GM21423 (cell line): Measurements from ENCODE around the gene PGAP1.
"Not testable (repeated sequence)": the region's sequence is repeated elsewhere in the genome, so short reads cannot be mapped to it uniquely, and the experiment has no call there.

ENCODE experiments used
- ATAC-seq: cut with Tn5 transposase; IDR thresholded peaks from one replicate; pipeline ENCODE4 v1.9.1; 2021; ENCODE audit warnings: mild to moderate bottlenecking, moderate library complexity; ENCODE audit not compliant: unreplicated experiment

The PGAP1 gene

DNA sequence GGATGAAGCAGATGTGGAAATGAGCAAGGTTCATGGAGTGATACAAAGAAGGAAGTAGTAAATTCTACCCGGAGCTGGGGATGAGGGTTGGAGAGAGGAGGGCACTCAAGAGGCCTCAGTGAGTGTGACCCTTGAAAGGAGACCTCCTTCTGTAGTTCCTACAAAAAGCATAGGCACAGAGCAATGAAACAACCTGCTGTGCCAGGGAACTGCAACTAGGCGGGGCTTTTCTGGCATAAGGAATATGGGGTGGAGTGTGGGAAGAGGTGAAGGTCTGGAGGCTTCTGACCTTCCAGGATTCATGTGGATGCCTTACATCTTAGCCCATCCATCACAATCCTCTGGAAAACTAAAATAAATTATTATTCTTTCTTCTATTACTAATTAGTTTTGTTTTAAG is 25.5 kb upstream of the PGAP1 start:
- no peak for ATAC-seq

DNA sequence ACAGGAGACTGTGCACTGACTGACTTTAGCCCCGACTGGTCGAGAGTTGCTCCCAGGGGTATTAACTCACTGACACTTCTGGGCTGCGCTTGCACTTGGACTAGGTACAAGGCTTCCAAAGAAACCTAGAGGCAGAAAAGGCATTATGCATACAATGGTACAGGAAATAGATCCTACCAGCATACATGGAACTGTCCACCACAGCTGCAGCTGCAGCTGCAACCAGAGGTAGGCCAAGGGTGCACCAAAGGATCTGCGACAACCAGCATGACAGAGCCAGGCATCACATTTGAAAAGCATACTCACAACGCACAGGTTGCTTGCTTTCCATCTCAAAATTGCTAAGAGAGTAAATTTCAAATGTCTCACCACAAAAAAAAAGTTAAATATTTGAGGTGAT is 22.6 kb upstream of the PGAP1 start:
- ATAC-seq, result no peak

DNA sequence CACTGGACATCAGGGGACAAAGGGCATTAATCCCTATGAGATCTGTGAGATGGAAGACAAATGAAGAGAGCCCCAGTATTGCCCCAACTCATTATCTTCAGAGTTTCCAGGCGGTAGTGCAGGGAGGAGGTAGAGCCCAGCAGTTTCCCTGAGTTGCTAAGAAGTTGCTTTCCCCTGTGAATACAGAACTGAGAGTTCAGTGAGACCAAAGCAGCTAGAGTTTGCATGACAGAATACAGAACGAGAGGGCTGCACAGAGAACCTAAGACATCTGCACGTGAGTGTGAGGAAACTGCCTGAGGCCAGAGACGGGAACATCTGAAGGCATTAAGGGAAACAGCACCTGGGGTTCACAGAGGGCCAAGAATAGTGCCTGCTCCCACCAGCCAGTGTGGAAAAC is 18.1 kb upstream of the PGAP1 start:
- ATAC-seq, result peak; percentile 83

DNA sequence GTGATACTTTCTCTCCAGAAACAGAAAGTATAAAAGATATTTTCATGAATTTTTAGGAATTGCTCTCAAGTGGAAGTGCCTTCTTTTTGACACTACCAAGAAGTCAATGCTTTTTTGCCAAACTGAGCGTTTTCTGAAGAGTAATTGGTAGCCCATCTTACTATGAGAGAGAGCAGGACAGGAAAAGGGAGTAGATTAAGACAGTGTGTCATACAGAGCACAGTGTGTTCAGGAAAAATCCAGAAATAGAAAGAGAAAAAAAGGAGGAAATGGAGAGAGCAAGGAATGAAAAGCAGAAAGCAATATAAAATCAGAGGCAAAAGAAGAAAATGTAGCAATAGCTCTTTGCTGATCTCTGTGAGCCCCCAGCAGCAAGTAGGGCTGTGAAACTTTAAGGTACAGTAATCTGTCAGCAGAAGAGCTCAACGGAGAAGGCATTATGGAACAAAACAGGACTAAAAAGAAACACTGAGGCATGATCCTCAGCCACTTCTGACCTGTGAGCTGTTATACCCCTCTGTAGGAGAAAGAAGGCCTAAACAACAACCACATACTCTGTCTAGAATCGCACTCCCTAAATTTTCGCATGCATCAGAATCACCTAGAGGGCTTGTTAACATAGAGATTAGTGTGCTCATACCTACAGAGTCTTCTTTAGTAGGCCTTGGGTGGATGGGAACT is 15.0 kb upstream of the PGAP1 start:
- ATAC-seq, result no peak

DNA sequence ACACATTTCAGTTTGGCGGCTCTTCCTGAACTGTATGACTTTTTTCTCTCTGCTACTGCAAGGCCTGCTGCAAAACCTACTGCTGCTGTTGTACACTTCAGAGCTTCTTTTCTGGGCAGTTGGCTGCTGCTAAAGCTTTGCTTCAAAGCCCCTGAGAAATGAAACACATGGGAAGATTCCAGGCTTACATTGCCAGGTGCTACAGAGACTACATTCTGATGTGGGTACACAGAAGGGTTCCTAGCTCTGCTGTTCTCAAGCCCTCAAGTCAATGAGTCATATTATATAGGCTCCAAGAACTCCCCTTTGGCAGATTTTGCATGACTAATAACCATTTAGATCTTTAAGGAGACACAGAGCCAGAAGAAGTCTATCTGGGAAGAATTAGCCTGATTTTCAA is 12.9 kb upstream of the PGAP1 start:
- no peak for ATAC-seq

DNA sequence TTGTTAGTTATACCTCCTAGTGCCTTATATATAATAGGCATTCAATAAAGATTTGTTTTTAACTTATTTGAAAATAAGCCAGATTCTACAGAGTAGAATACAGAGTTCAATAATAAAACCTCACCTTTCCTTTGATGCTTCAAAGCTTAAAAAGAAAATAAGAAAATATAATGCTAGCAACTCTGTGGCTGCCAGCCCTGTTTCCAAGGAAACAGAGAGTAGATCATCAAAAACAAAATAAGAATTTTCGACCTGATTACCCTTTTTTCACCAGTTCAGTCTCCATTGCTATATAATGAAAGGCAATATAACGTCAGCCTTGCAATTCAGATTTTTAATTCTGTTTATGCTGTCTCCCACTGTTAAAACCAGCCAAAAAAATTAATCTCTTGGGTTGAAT is 8.9 kb upstream of the PGAP1 start:
- ATAC-seq, result no peak

DNA sequence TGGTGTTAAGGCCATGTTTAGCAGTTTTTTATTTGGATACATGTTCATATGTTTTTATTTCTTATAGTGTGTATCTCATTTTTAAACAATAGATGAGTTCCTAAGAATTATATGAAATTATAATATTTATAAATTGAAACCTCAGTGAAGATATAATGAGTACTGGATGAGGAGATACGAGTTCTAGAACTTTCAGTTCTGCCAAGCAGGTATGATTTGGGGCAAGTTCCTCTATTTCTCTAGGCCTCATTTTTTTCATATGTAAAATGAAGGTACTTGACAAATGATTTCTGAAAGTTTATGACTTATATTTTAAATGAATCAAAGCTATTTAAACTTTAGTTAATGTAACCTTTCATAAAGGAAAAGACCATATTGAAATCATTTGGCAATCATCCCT is 8.2 kb upstream of the PGAP1 start:
- ATAC-seq, result no peak

DNA sequence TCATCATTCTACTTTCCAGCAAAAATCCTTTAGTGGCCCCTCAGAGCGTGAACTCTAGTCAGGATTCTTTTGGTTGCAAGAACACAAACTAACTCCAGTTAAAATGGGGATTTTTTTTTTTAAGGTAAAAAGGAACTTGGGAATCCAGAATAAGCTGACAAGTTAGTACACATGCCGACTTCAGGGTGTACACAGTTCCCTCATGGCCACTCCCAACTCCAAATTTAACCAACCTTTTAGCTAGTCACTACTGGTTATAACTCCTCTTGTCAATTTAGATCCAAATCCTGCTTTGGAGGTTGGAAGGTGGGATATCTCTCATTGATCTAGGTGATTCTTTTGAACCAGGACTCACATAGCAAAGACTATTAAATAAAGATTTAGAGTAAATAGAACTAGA is 5.0 kb upstream of the PGAP1 start:
- ATAC-seq, result no peak

DNA sequence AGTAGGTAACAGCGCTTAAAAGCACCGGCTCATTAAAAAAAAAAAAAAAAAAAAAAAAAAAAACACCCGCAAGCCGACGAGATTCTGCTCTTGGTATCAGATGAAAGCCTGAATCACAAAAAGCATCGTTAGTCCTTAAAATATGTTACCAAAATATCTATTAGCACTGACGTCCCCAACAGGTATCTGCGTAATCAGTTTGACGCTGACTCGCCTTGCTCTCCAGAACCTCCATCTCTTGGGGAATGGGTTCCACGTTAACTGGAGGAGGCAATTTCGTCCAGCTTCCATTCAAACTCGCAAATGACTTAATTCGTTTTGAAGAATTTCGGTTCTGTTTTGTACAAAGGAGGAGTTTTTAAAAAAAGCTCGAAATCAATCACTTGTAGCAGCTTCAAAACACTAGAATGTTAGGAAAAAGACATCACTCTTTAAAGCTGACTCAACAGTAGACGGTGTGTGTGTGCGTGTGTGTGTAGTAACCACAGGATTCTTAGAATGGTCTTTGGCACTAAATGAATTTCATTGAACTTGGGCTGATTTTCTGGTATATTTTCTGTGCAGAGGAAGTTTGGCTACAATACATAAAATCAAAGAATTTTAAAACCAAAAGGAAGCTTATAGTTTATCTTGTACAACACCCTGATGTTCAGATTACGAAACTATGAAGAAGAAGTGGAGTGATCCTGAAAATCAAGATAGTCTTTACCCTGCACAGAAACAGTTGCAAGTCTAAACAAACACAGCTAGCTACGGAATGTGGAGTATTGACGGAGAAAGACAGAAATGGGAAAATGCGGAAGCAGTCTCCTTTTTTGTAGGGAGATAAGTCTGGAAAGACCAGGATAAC is 1.1 kb upstream of the PGAP1 start:
- ATAC-seq, result peak; percentile 0

DNA sequence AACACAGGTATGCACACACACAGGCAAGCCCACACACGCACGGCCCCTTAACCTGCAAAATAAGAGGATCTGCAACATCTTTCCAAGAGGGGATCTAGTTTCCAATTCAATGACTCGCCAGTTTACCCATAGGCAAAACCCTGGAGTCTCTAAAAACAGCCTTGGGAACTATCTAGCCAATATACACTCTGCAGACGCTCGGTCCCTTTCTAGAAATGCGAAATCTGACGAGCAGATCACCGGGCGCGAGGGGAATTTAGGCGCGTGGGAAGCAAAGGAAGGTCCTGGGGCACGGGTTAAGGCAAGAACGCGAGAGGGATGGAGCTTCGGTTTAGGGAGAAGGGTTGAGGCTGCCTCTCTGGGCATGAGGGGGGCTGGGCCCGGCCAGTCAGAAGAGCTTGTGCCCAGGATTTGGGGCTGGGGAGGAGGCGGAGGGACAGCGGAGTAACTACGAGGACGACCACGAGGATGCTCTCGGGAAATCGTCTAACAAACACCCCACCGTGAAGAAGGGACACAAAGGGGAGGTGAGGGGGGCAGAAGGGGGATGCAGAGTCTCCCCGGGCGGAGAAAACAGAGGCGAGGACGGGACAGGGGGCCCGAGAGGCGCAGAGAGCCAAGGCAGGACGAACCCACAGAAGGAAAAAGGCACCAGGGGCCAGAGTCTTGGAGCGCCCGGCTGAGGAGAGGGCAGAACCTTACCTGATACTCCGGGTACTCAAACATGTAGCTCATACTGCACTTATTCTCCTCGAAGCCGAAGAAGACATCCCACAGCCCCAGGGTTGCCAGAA is 542 bp downstream of the PGAP1 start:
- peak; percentile 24 for ATAC-seq

DNA sequence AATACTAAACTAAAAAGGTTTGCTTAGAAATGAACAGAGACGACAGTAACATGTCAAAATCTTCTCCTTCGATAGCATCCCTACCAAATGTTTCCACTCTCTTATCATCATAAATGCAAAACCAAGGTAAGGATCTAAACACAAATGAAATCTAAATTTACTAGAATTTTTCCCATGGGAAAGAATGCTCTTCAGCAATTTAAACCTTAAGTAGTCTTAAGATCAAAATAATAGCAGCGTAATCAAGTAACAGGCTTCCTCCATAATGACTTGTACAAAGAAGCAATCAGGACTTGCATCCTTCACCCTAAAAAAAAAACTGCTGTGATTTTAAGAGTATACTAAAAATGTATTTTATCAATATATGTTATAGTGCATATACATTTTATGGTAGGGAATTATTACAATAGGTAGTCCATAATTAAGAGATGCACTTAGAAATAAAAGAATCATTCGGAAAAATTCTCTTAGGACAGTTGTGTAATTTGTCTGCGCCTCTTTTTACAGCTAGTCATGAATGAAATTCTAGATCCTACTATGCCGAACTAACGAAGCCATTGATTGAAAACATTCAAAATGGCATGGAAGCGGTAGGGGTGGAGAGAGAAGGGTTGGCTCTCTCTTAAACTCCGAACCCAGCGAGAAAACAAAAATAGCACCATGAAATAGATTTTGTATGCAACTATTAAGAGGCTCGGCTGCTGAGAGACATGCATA is 1.3 kb downstream of the PGAP1 start:
- no peak for ATAC-seq

DNA sequence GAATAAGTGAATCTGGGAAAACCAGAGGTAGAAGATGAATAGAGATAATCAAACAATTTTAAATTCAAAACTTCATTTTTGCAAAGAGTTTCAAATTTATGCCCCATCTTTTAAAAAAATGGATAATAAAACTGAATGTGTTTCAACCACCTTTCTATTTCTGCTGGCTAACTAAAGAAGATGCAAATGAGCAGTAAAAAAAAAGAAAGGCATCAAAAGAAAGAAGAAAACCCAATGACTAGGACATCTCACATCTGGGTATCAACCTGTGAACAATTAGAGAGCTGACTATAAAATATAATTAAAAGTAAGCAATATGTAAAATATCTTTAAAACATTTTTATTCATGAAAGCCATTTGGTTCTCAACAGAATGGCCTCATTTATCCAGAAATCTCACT is 2.5 kb downstream of the PGAP1 start:
- ATAC-seq, result no peak

DNA sequence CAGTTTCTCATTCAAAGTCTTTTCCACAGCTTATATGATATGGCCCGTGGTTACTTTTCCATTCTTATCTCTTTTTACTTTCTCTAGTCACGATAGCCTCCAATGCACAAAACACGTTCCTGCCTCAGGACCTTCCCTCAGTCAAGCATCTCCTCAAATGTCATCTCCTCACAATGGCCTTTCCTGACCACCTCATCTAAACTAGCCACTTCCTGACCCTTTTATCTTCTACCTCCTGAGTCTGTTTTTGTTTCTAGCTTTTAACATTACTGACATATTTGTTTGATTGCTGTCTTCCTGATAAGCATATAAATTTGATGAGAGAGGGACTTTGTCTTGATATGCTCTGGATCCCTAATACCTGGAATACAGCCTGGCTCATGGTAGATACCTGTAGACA is 7.6 kb downstream of the PGAP1 start:
- ATAC-seq, result no peak

DNA sequence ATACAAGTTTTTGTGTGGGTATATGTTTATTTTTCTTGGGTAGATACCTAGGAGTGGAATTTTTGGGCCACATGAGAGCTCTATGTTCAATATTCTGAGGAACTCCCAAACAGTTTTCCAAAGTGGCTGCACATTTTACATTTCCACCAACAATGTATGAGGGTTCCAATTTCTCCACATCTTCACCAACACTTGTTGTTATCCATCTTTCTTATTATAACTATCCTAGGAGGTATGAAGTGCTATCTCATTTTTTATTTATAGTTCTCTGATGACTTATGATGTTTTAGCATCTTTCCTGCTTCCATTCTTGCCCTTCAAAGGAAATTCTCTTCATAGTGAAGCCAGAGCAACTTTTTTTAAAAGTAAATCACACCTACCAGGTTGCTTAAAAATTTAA is 8.7 kb downstream of the PGAP1 start:
- ATAC-seq, result no peak

DNA sequence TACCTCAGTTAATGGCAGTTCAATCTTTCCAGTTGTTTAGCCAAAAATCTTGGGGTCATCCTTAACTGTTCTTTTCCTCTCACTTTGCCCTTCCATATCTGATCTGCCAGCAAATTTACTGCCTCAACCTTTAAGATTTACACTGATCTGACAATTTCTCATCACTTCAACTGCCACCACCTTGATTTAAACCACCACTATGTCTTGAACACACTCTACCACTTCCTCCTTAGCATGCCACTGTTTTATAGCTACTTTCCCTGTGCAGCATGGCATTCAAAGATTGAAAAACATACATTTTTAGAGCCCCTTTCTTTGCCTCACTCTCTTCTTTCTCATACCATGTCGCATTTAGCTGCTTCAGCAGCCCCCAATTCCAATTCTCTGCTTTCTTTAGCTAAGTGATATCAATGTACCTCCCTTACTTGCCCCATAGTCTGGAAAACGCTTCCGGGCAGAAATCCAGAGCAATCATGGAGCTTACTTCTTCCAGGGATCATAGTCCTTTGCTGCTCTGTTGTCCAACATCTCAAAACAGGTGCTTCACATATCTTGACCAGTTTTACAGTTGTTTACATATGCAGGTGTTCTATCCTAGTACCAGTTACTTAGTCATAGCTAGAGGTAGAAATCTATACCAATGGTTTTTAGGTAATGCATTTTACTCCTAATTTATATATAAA is 10.9 kb downstream of the PGAP1 start:
- ATAC-seq, result peak; percentile 28

DNA sequence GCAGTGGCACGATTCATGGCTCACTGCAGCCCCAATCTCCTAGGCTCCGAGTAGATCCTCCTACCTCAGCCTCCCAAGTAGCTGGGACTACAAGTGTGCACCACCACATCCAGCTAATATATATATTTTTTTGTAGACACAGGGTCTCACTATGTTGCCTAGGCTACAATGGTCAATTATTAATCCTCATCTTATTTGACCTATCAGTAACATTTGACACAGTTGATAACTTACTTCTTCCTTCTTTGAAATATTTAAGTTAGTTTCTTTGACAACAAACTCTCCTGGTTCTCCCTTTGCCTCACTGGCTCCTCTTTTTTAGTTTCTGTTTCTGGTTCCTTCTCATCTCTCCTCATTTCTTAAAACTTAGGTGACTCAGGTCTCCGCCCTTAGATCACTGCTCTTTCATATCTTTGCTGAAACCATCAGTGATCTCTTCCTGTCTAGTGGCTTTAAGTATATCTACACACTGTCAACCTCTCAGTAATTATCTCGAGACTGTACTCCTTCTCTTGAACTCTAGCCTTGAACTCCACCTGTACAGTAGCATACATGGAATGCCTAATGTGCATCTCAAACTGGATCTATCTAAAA is 11.5 kb downstream of the PGAP1 start:
- peak; percentile 84 for ATAC-seq

DNA sequence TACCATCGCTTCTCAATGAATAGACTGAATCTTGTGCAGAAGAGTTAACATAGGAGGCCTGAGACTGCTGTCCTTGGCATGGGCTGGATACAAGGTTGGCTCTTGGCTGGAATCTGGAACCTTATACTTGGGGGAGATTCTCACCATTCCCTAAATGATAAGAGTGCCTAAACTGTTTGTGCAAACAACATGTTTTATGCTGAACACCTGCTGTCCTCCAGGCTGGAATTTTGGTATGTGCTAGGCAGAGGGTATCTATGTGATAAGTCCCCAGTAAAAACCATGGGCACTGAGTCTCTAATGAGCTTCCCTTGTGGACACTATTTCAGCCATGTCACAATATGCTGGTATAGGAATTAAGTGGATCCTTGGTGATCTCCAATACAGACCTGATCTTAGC is 12.8 kb downstream of the PGAP1 start:
- ATAC-seq, result no peak

DNA sequence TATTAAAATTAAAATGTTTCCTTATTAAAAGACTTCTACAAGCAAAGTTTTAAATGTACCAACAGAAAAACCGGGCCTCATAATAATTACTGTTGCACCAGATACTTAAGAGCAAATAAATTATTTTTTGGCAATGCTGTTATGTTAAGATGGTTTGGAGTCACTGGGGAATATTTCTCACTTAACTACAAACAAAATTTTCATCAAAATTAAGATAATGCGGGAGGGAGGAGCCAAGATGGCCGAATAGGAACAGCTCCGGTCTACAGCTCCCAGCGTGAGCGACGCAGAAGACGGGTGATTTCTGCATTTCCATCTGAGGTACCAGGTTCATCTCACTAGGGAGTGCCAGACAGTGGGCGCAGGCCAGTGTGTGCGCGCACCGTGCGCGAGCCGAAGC is 21.1 kb downstream of the PGAP1 start:
- ATAC-seq, result not testable (repeated sequence)

DNA sequence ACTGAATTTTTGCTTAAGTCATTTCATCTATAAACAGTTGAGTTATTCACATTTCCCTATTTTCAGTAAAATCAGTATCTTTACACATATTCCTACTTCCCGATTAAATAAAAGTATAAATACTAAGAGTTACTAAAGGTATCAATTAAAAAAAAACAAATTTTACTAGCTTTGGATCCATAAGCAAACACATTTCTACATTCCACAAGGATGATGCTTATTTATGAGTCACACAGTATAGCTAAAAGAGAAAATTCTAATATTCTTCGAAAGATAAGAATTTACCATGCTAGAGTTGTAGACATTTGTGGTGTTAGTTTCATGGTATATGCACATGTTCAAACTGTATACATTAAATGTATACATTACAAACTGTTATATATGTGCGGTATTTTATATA is 23.7 kb downstream of the PGAP1 start:
- no peak for ATAC-seq

DNA sequence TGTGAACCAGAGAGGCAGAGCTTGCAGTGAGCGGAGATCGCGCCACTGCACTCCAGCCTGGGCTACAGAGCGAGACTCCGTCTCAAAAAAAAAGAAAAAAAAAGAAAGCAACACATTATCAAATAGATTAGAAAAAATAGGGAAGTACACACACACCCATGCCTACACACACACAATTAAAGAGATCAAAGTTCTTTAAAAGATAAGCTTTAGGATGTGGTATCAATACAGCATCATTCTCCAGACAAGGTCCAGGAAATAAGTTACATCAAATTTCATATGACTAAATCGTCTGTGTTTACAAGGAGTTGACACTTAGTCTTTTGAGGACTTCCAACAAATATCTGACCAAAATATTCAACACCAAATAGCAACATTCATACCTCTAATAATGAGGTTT is 25.7 kb downstream of the PGAP1 start:
- no peak for ATAC-seq
